GM18951 (cell line): Measurements from ENCODE around the gene RETREG2.

Experiments used
- POLR2A ChIP-seq: IDR thresholded peaks from 4 replicates; pipeline ENCODE4 v1.6.1; 2011; ENCODE audit warnings: mild to moderate bottlenecking; ENCODE audit not compliant: insufficient read length, insufficient read depth; ENCODE audit errors: extremely low read depth
- in situ Hi-C: fragments of 300-500 bp; cut with MboI; formaldehyde crosslinking; loops from one replicate; pipeline ENCODE4 v1.12.0; 2022; ENCODE audit warnings: low sequenced_read_pairs, mixed read lengths, inconsistent platforms; ENCODE audit not compliant: unreplicated experiment

RETREG2 gene

GRCh38 chr2:219174146-219174545, 3.9 kb upstream of the RETREG2 start:
- in situ Hi-C loops, result no loop called here
- no peak for TF ChIP-seq POLR2A

- in situ Hi-C loops, result no loop called here
- TF ChIP-seq POLR2A, result no peak
Observed at GRCh38 chr2:219174801-219175200, 3.3 kb upstream of the RETREG2 start.

- in situ Hi-C loops, result no loop called here
Observed at GRCh38 chr2:219175486-219175885, 2.6 kb upstream of the RETREG2 start.

GRCh38 chr2:219175928-219176817, 1.9 kb upstream of the RETREG2 start:
- in situ Hi-C loops, result no loop called here
- no peak for TF ChIP-seq POLR2A

More at GRCh38 chr2:219175486-219175885, 2.6 kb upstream of the RETREG2 start:
- TF ChIP-seq POLR2A, result no peak

GRCh38 chr2:219176818-219177551, 1.1 kb upstream of the RETREG2 start, which contains the start of gene CNPPD1:
Gene CNPPD1, minus strand, starts transcription at chr2:219176925. Its CDS starts 97 bp downstream, at chr2:219176828.
- peak; percentile 87 for TF ChIP-seq POLR2A
- in situ Hi-C loops, result no loop called here

- in situ Hi-C loops, result no loop called here
- TF ChIP-seq POLR2A, result no peak
Observed at GRCh38 chr2:219178377-219179175, 501 bp downstream of the RETREG2 start.

GRCh38 chr2:219179601-219180465, 1.8 kb downstream of the RETREG2 start:
- no peak for TF ChIP-seq POLR2A
- in situ Hi-C loops, result no loop called here

GRCh38 chr2:219180961-219181360, 2.9 kb downstream of the RETREG2 start:
- in situ Hi-C loops, result no loop called here
- TF ChIP-seq POLR2A, result no peak

GRCh38 chr2:219181531-219181930, 3.5 kb downstream of the RETREG2 start:
- in situ Hi-C loops, result no loop called here
- no peak for TF ChIP-seq POLR2A

- no peak for TF ChIP-seq POLR2A
- in situ Hi-C loops, result no loop called here
Observed at GRCh38 chr2:219182331-219183150, 4.5 kb downstream of the RETREG2 start.

GRCh38 chr2:219183151-219183772, 5.2 kb downstream of the RETREG2 start:
- in situ Hi-C loops, result no loop called here
- no peak for TF ChIP-seq POLR2A
